ENCODE data around the gene TMEM108.

The TMEM108 gene

GRCh38 chr3:133238015-133238414 lies 199.8 kb downstream of the TMEM108 start:
- DNase-seq: no peak

GRCh38 chr3:133246119-133246518 lies 207.9 kb downstream of the TMEM108 start:
- no peak for DNase-seq

- DNase-seq: no peak
Measured at GRCh38 chr3:133246773-133247172, 208.6 kb downstream of the TMEM108 start.

GRCh38 chr3:133248389-133248788 lies 210.2 kb downstream of the TMEM108 start:
- no peak for DNase-seq

GRCh38 chr3:133249490-133249889 lies 211.3 kb downstream of the TMEM108 start:
- no peak for DNase-seq

GRCh38 chr3:133254151-133254550 lies 216.0 kb downstream of the TMEM108 start:
- DNase-seq: no peak

- no peak for DNase-seq
Measured at GRCh38 chr3:133254716-133255115, 216.5 kb downstream of the TMEM108 start.

GRCh38 chr3:133256787-133257483 lies 218.7 kb downstream of the TMEM108 start:
- DNase-seq: no peak

- no peak for DNase-seq
Measured at GRCh38 chr3:133258358-133258757, 220.2 kb downstream of the TMEM108 start.

- no peak for DNase-seq
Measured at GRCh38 chr3:133259767-133260166, 221.6 kb downstream of the TMEM108 start.

- DNase-seq: no peak
Measured at GRCh38 chr3:133262333-133262732, 224.1 kb downstream of the TMEM108 start.

- no peak for DNase-seq
Measured at GRCh38 chr3:133264920-133265319, 226.7 kb downstream of the TMEM108 start.

- DNase-seq: no peak
Measured at GRCh38 chr3:133268726-133269134, 230.5 kb downstream of the TMEM108 start.

GRCh38 chr3:133269393-133269792 lies 231.2 kb downstream of the TMEM108 start:
- no peak for DNase-seq

GRCh38 chr3:133270631-133271030 lies 232.4 kb downstream of the TMEM108 start:
- DNase-seq: no peak

GRCh38 chr3:133271042-133271441 lies 232.9 kb downstream of the TMEM108 start:
- DNase-seq: no peak

- no peak for DNase-seq
Measured at GRCh38 chr3:133271539-133271938, 233.3 kb downstream of the TMEM108 start.

- DNase-seq: no peak
Measured at GRCh38 chr3:133273346-133273745, 235.2 kb downstream of the TMEM108 start.

GRCh38 chr3:133274477-133274876 lies 236.3 kb downstream of the TMEM108 start:
- no peak for DNase-seq

GRCh38 chr3:133276594-133276993 lies 238.4 kb downstream of the TMEM108 start:
- no peak for DNase-seq

GRCh38 chr3:133277813-133278212 lies 239.6 kb downstream of the TMEM108 start:
- no peak for DNase-seq

GRCh38 chr3:133278260-133279043 lies 240.3 kb downstream of the TMEM108 start:
- no peak for DNase-seq

- DNase-seq: no peak
Measured at GRCh38 chr3:133280586-133280985, 242.4 kb downstream of the TMEM108 start.

GRCh38 chr3:133282236-133282635 lies 244.0 kb downstream of the TMEM108 start:
- no peak for DNase-seq
